Heart right ventricle (tissue), 16 donors: Measurements from ENCODE around the gene PIAS4. TPM values are rescaled to one million over a fixed set of nuclear protein-coding genes. Genes with fewer than 3 reads are reported as not detected.

Experiments
- ATAC-seq, 8 donors: fragments of 200-7000 bp; cut with Tn5 transposase; one replicate each; pipeline ENCODE4 v1.9.1; 2020; ENCODE audit warnings: mild to moderate bottlenecking in 8 of 8, moderate library complexity in 8 of 8, moderate number of reproducible peaks in 1 of 8
- DNase-seq, 2 donors: peaks; one replicate each; pipeline ENCODE4 v3.0.0-alpha.2; 2020
- H3K27ac ChIP-seq, 10 donors: fragments of 200-600 bp; sonication (generic) in 2 of 10; one replicate each; pipeline versions ENCODE4 v1.5.0 to v1.8.0; 2020 to 2022; ENCODE audit warnings: mild to moderate bottlenecking in 3 of 10
- H3K27me3 ChIP-seq, 7 donors: fragments of 200-600 bp; one replicate each; pipeline ENCODE4 v1.8.0; 2021 to 2022; ENCODE audit warnings: mild to moderate bottlenecking in 2 of 7
- H3K36me3 ChIP-seq, 9 donors: fragments of 200-600 bp; sonication (generic) in 1 of 9; one replicate each; pipeline versions ENCODE4 v1.5.0 to v1.8.0; 2020 to 2022; ENCODE audit warnings: mild to moderate bottlenecking in 2 of 9
- H3K4me1 ChIP-seq, 9 donors: fragments of 200-600 bp; sonication (generic) in 1 of 9; one replicate each; pipeline versions ENCODE4 v1.5.0 to v1.8.0; 2020 to 2022; ENCODE audit warnings: mild to moderate bottlenecking in 4 of 9
- H3K4me3 ChIP-seq, 10 donors: fragments of 200-600 bp; sonication (generic) in 2 of 10; one replicate each; pipeline versions ENCODE4 v1.5.0 to v1.8.0; 2020 to 2022; ENCODE audit warnings: mild to moderate bottlenecking in 7 of 10, moderate library complexity in 2 of 10
- H3K9me3 ChIP-seq, 11 donors: fragments of 200-600 bp in 10 of 11; sonication (generic) in 2 of 11; one replicate each; pipeline versions ENCODE4 v1.5.0 to v1.8.0; 2013 to 2022; ENCODE audit warnings: mild to moderate bottlenecking in 2 of 11, control low read depth in 1 of 11, moderate library complexity in 1 of 11
- CTCF ChIP-seq, 9 donors: fragments of 200-600 bp; sonication (generic) in 2 of 9; IDR thresholded peaks; one replicate each; pipeline versions ENCODE4 v1.5.0 to v1.8.0; 2021 to 2022; ENCODE audit warnings: antibody characterized with exemption in 9 of 9, mild to moderate bottlenecking in 5 of 9, moderate library complexity in 1 of 9
- WGBS, 2 donors: extraction: QIAGEN DNeasy Blood & Tissue Kit; methylation state at CpG; one replicate each; pipeline ENCODE4 v1.1.7; 2013; ENCODE audit warnings: inconsistent platforms in 1 of 2; 5-methylcytosine and 5-hydroxymethylcytosine counted together
- intact Hi-C, 10 donors: fragments of 100-400 bp; cut with DNase I; formaldehyde crosslinking; loops; one replicate each; pipeline versions ENCODE4 v1.11.1 to v1.14.2; 2022
- polyA plus RNA-seq, 2 donors: library from polyadenylated mRNA; stranded (reverse); fragments of 200-250 nt; gene quantifications; one replicate each; pipeline ENCODE4 v1.2.3, GENCODE V29; 2013
- total RNA-seq, 10 donors: library from RNA; stranded (reverse); fragmentation: NEBNext Ultra II Directional in 3 of 10; extraction: Animal tissue kit (Norgen Biotek cat#: 25700) in 3 of 10; gene quantifications; one replicate each; pipeline versions ENCODE4 v1.2.1 to v1.2.4, GENCODE V29; 2021 to 2023
- donor health status: Arrhythmogenic right ventricular cardiomyopathy.
- donor health status: ischemic (EF 13 %, LVEDD 7.1; RV severe dilation, severe dysfunction).
- donor health status: healthy with polysubstance abuse.
- donor health status: DM: no; HTN: yes; CAD: no.
- donor health status: DM: no; HTN: no; CAD: no.
- donor health status: ischemic (EF 25% LVEDD 6.9; RV normal size, moderate dysfunction).
- donor health status: ischemic (EF 25% LVEDD 5.7; RV mildly dilated, moderate dysfunction).
- donor health status: healthy.
- donor health status: DM: yes; HTN: yes; CAD: no.
- donor health status: Ischemic cardiomyopathy.
- donor health status: ischemic (EF 35%, LVEDD 5.7; RV mildly dilated, moderate dysfunction).
- donor health status: nonischemic (EF 11% LVEDD 7.7; RV severe dilation, severe dysfunction).
- donor health status: DM: yes; HTN: yes; CAD: no.
- donor health status: PGD.
- donor health status: ischemic (EF 29% LVEDD 5.4; RV normal size, mild dysfunction).
- donor health status: nonischemic (EF 23%, LVEDD 6.1; RV moderate dilation, normal function).

The PIAS4 gene
- total and polyA plus RNA-seq, 12 donors: 8.5 to 22.8 (median 13.4) TPM

- Histone ChIP-seq H3K27ac (no peak overlapping the region), H3K4me1 (no peaks in the 10 kb centered on the region), H3K36me3 (peaks cover 0 to 92% (median 40%) of the 10 kb centered on the region in 9 donors), H3K9me3 (no peaks in the 10 kb centered on the region), H3K27me3 (no peaks in the 10 kb centered on the region), H3K4me3 (no peak overlapping the region)
- DNase-seq (no peak), ATAC-seq (no peak)
- no peak for TF ChIP-seq CTCF (IDR thresholded peaks at IDR 0.05)
- WGBS, 2 donors: 67 to 68% methylated on average over 16 of the region's 16 CpGs
- intact Hi-C loops: no loop called here
Observed at GRCh38 chr19:4032436-4032835, 24.9 kb downstream of the PIAS4 start.

GRCh38 chr19:4033028-4033956 lies 25.8 kb downstream of the PIAS4 start:
- 88 to 90% methylated on average over 63 of the region's 63 CpGs for WGBS, 2 donors

GRCh38 chr19:4034048-4035017 lies 26.8 kb downstream of the PIAS4 start:
- peaks cover 0 to 91% (median 38%) of the 10 kb centered on the region in 9 donors for H3K36me3 ChIP-seq

More at GRCh38 chr19:4033028-4033956, 25.8 kb downstream of the PIAS4 start:
- Histone ChIP-seq H3K36me3 (peaks cover 0 to 93% (median 41%) of the 10 kb centered on the region in 9 donors), H3K27me3 (no peaks in the 10 kb centered on the region), H3K4me1 (no peaks in the 10 kb centered on the region), H3K4me3 (no peak overlapping the region), H3K9me3 (no peaks in the 10 kb centered on the region), H3K27ac (no peak overlapping the region)
- DNase-seq (no peak), ATAC-seq (no peak)
- no peak for TF ChIP-seq CTCF (IDR thresholded peaks at IDR 0.05)
- intact Hi-C loops: no loop called here

More at GRCh38 chr19:4034048-4035017, 26.8 kb downstream of the PIAS4 start:
- Histone ChIP-seq H3K27ac (no peak overlapping the region), H3K4me1 (no peaks in the 10 kb centered on the region), H3K9me3 (no peaks in the 10 kb centered on the region), H3K4me3 (no peak overlapping the region), H3K27me3 (no peaks in the 10 kb centered on the region)
- no peak for DNase-seq
- no peak for ATAC-seq
- TF ChIP-seq CTCF (IDR thresholded peaks at IDR 0.05): no peak
- WGBS, 2 donors: 88 to 89% methylated on average over 34 of the region's 34 CpGs
- intact Hi-C loops: no loop called here
